HepG2 (cell line): ENCODE data around the gene KCTD16. TPM values are rescaled to one million over a fixed set of nuclear protein-coding genes. Genes with fewer than 3 reads are reported as not detected.
A peak's percentile ranks its signal among the peaks of the same experiment; 100 is the strongest.

Source experiments
- ATAC-seq: fragments of 200-7000 bp; cut with Tn5 transposase; 3 replicates; pipeline ENCODE4 v1.9.1; 2020; ENCODE audit warnings: mild to moderate bottlenecking, moderate library complexity
- BruUV-seq: library from RNA; stranded (reverse); fragments of 400-500 nt; replicated peaks from 2 replicates; lab custom pipeline; 2021; lab: Mats Ljungman, UMichigan
- CTCF ChIA-PET: fragments of 300-600 bp; formaldehyde crosslinking; extraction: SDS; loops from one replicate; lab custom pipeline; 2021; ENCODE audit warnings: low total read pairs, inconsistent platforms, low intra/inter-chr PET ratio; lab: Yijun Ruan, JAX
- POLR2A ChIA-PET: fragments of 350-600 bp; sonication (Branson Sonifier 250); formaldehyde crosslinking; loops from one replicate; lab custom pipeline; 2020; ENCODE audit warnings: antibody characterized with exemption, inconsistent platforms; lab: Yijun Ruan, JAX
- DNase-seq: peaks from one replicate; pipeline ENCODE4 v3.0.0-alpha.2; 2015; ENCODE audit warnings: low spot score
- FAIRE-seq: peaks from 3 replicates; lab custom pipeline; 2011; peaks lifted over from hg19 to GRCh38; lab: Jason Lieb, UNC
- H2AFZ ChIP-seq: one replicate; pipeline ENCODE4 v1.6.1; 2011; ENCODE audit warnings: low read length, inconsistent platforms
- H3K27ac ChIP-seq: fragments of 300-600 bp; 3 replicates; pipeline ENCODE4 v1.8.0; 2011; ENCODE audit warnings: mixed run types, mild to moderate bottlenecking, mixed read lengths, low read length, inconsistent platforms; ENCODE audit not compliant: insufficient read depth; ENCODE audit errors: extremely low read length
- H3K27me3 ChIP-seq, 2 experiments: fragments of 200-600 bp in 1 of 2; 2 replicates in 1 of 2; 3 replicates in 1 of 2; pipeline versions ENCODE4 v1.6.0 to v1.8.0; 2011; ENCODE audit warnings: low read length in 2 of 2, mild to moderate bottlenecking in 2 of 2, moderate library complexity in 2 of 2, inconsistent platforms in 1 of 2; ENCODE audit not compliant: insufficient read depth in 2 of 2, control insufficient read depth in 1 of 2
- H3K36me3 ChIP-seq, 2 experiments: fragments of 200-600 bp in 1 of 2; replicated peaks in 1 of 2; 2 replicates in 1 of 2; 3 replicates in 1 of 2; pipeline versions ENCODE4 v1.5.1 to v1.8.0; 2011; ENCODE audit warnings: low read length in 2 of 2, inconsistent platforms in 1 of 2; ENCODE audit not compliant: insufficient read depth in 2 of 2, control insufficient read depth in 1 of 2
- H3K4me1 ChIP-seq: 2 replicates; pipeline ENCODE4 v1.5.1; 2012; ENCODE audit warnings: low read length, inconsistent platforms; ENCODE audit not compliant: insufficient read depth
- H3K4me2 ChIP-seq: 2 replicates; pipeline ENCODE4 v1.6.0; 2011; ENCODE audit warnings: low read depth, low read length, inconsistent platforms
- H3K4me3 ChIP-seq, 3 experiments: fragments of 200-600 bp in 1 of 3; sonication (generic), shearing (Covaris generic) in 1 of 3; replicated peaks in 1 of 3; 2 replicates each; pipeline ENCODE4 v1.5.1; 2011 to 2016; ENCODE audit warnings: low read length in 3 of 3, inconsistent platforms in 2 of 3, low read depth in 2 of 3, mild to moderate bottlenecking in 2 of 3, control low read depth in 1 of 3, mixed read lengths in 1 of 3; ENCODE audit not compliant: insufficient read depth in 1 of 3
- H3K79me2 ChIP-seq: one replicate; pipeline ENCODE4 v1.6.1; 2011; ENCODE audit warnings: low read length, inconsistent platforms; ENCODE audit not compliant: insufficient read depth
- H3K9ac ChIP-seq: 2 replicates; pipeline ENCODE4 v1.6.0; 2011; ENCODE audit warnings: mild to moderate bottlenecking, low read depth, low read length, inconsistent platforms; ENCODE audit not compliant: insufficient read depth
- H3K9me3 ChIP-seq: 2 replicates; pipeline ENCODE4 v1.5.1; 2012; ENCODE audit warnings: mild to moderate bottlenecking, low read length
- H4K20me1 ChIP-seq: 2 replicates; pipeline ENCODE4 v1.6.0; 2011; ENCODE audit warnings: inconsistent platforms, mild to moderate bottlenecking, low read length, moderate library complexity; ENCODE audit not compliant: insufficient read depth
- AHR ChIP-seq: IDR thresholded peaks from 2 replicates; pipeline ENCODE4 v1.6.1; 2018; ENCODE audit warnings: missing genetic modification reagents, missing compliant biosample characterization
- HES4 ChIP-seq: sonication (generic); formaldehyde crosslinking; IDR thresholded peaks from 2 replicates; pipeline ENCODE4 v1.9.0; 2021; ENCODE audit warnings: mild to moderate bottlenecking, missing genetic modification reagents, borderline replicate concordance
- NAIF1 ChIP-seq: sonication (generic); formaldehyde crosslinking; IDR thresholded peaks from 2 replicates; pipeline ENCODE4 v1.5.0; 2020; ENCODE audit warnings: mild to moderate bottlenecking, missing genetic modification reagents, borderline replicate concordance
- NCOA2 ChIP-seq: sonication (generic); formaldehyde crosslinking; IDR thresholded peaks from 2 replicates; pipeline ENCODE4 v1.8.0; 2022; ENCODE audit warnings: inconsistent platforms
- NR2C2 ChIP-seq: sonication (generic); formaldehyde crosslinking; IDR thresholded peaks from 2 replicates; pipeline ENCODE4 v1.4.0; 2020; ENCODE audit warnings: missing genetic modification reagents, mild to moderate bottlenecking, moderate library complexity, borderline replicate concordance
- PRDM10 ChIP-seq: sonication (generic); formaldehyde crosslinking; IDR thresholded peaks from 2 replicates; pipeline ENCODE4 v1.4.0; 2020; ENCODE audit warnings: low read depth, missing genetic modification reagents
- SIX4 ChIP-seq: sonication (generic); formaldehyde crosslinking; IDR thresholded peaks from 2 replicates; pipeline ENCODE4 v1.4.0; 2020; ENCODE audit warnings: missing genetic modification reagents
- SMAD3 ChIP-seq: sonication (generic); formaldehyde crosslinking; IDR thresholded peaks from 2 replicates; pipeline ENCODE4 v1.4.0; 2020; ENCODE audit warnings: missing genetic modification reagents
- XBP1 ChIP-seq: sonication (generic); formaldehyde crosslinking; IDR thresholded peaks from 2 replicates; pipeline ENCODE4 v1.5.0; 2020; ENCODE audit warnings: missing genetic modification reagents
- ZKSCAN8 ChIP-seq: IDR thresholded peaks from 2 replicates; pipeline ENCODE4 v1.6.1; 2016; ENCODE audit warnings: borderline replicate concordance, missing genetic modification reagents, missing compliant biosample characterization
- ZNF224 ChIP-seq: sonication (generic); formaldehyde crosslinking; IDR thresholded peaks from 2 replicates; pipeline ENCODE4 v1.5.0; 2020; ENCODE audit warnings: mild to moderate bottlenecking, missing genetic modification reagents
- WGBS: methylation state at CpG from one replicate; pipeline ENCODE4 v1.1.6; 2017; ENCODE audit warnings: low lambda C conversion rate; 5-methylcytosine and 5-hydroxymethylcytosine counted together
- in situ Hi-C: cut with HindIII; loops from 2 replicates; pipeline ENCODE4 v1.10.0; 2017; ENCODE audit warnings: low pct_unique_long_range_greater_than_20kb; ENCODE audit not compliant: extremely low pct_ligation_motif_present
- intact Hi-C: fragments of 100-400 bp; cut with micrococcal nuclease; formaldehyde crosslinking; loops from one replicate; pipeline ENCODE4 v1.10.0; 2022; ENCODE audit not compliant: unreplicated experiment
- polyA plus RNA-seq, 8 experiments: library from polyadenylated mRNA; depleted of rRNA in 3 of 8; stranded (reverse) in 7 of 8; unstranded in 1 of 8; fragments of >200 nt; fragmentation: Illumina TruSeq in 4 of 8; extraction: Trizol in 4 of 8; gene quantifications; 2 replicates each; pipeline versions ENCODE4 v1.2.1 to v1.2.3, GENCODE V29; 2011 to 2016; ENCODE audit warnings: low read depth in 4 of 8, missing spikeins in 1 of 8, mixed read lengths in 1 of 8; ENCODE audit not compliant: insufficient read depth in 1 of 8
- total RNA-seq, 5 experiments: library from RNA; depleted of rRNA; stranded (reverse); fragments of >200 nt; fragmentation: Illumina TruSeq; extraction: Trizol; gene quantifications; 2 replicates each; pipeline ENCODE4 v1.2.3, GENCODE V29; 2016; ENCODE audit warnings: low read depth in 1 of 5
- TF ChIP-seq, protein P1 (sequence below): sonication (generic); formaldehyde crosslinking; conservative IDR thresholded peaks from 2 replicates; pipeline ENCODE4 v1.8.1; 2023; ENCODE audit warnings: missing genetic modification reagents
- TF ChIP-seq, protein P2 (sequence below), 2 experiments: fragments of 450-650 bp in 1 of 2; sonication (generic) in 1 of 2; formaldehyde crosslinking; IDR thresholded peaks; 2 replicates each; pipeline versions ENCODE4 v1.5.0 to v1.8.0; 2020 to 2022; ENCODE audit warnings: mild to moderate bottlenecking in 1 of 2, missing genetic modification reagents in 1 of 2

Gene KCTD16
- total and polyA plus RNA-seq, 2 of the 13 experiments (the other 11 are each of a cell fraction or from before 2014, with no cell fraction given) = 0.02 to 0.09 TPM

GRCh38 chr5:144169904-144170275 is 783 bp upstream of the KCTD16 start (continued):
- TF ChIP-seq ZNF224 (CRISPR knock-in tag) (0 out of 2 replicates have a peak, but pooled peaks have one; percentile 43), NAIF1 (CRISPR knock-in tag) (0 out of 2 replicates have a peak, but pooled peaks have one; percentile 19), AHR (CRISPR knock-in tag) (no peak)
- TF ChIP-seq, protein P1, sequence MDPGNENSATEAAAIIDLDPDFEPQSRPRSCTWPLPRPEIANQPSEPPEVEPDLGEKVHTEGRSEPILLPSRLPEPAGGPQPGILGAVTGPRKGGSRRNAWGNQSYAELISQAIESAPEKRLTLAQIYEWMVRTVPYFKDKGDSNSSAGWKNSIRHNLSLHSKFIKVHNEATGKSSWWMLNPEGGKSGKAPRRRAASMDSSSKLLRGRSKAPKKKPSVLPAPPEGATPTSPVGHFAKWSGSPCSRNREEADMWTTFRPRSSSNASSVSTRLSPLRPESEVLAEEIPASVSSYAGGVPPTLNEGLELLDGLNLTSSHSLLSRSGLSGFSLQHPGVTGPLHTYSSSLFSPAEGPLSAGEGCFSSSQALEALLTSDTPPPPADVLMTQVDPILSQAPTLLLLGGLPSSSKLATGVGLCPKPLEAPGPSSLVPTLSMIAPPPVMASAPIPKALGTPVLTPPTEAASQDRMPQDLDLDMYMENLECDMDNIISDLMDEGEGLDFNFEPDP = no peak
- TF ChIP-seq, protein P2, sequence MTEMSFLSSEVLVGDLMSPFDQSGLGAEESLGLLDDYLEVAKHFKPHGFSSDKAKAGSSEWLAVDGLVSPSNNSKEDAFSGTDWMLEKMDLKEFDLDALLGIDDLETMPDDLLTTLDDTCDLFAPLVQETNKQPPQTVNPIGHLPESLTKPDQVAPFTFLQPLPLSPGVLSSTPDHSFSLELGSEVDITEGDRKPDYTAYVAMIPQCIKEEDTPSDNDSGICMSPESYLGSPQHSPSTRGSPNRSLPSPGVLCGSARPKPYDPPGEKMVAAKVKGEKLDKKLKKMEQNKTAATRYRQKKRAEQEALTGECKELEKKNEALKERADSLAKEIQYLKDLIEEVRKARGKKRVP (CRISPR knock-in tag; IDR thresholded peaks at IDR 0.05) = no peak

- POLR2A ChIA-PET = no interaction called here
- in situ Hi-C loops = no loop called here
Measured at GRCh38 chr5:144173766-144174165, 3.1 kb downstream of the KCTD16 start.

More at GRCh38 chr5:144173766-144174165, 3.1 kb downstream of the KCTD16 start:
- no peaks in the 10 kb centered on the region for H4K20me1 ChIP-seq
- H3K4me1 ChIP-seq = peaks cover 15% of the 10 kb centered on the region
- 0% methylated on average over 3 of the region's 3 CpGs for WGBS
- TF ChIP-seq NCOA2 (CRISPR knock-in tag) = no peak
- TF ChIP-seq SIX4 (CRISPR knock-in tag) = no peak
- TF ChIP-seq PRDM10 = no peak
- TF ChIP-seq NR2C2 (CRISPR knock-in tag) = no peak
- no peak for TF ChIP-seq SMAD3 (CRISPR knock-in tag)
- no peak for TF ChIP-seq ZKSCAN8
- TF ChIP-seq XBP1 (CRISPR knock-in tag) = no peak
- TF ChIP-seq HES4 (CRISPR knock-in tag) = no peak
- TF ChIP-seq, all 625 proteins: peak for 0
- Histone ChIP-seq H2AFZ (no peak overlapping the region), H3K9ac (no peak overlapping the region), H3K79me2 (peaks cover 16% of the 10 kb centered on the region), H3K27ac (no peak overlapping the region), H3K36me3 (peaks cover 0 to under 1% of the 10 kb centered on the region in 2 experiments; a peak in 1 of 5 replicates), H3K4me2 (no peak overlapping the region), H3K27me3 (peaks cover 0 to 3% of the 10 kb centered on the region in 2 experiments; a peak in 2 of 5 replicates), H3K4me3 (no peak overlapping the region), H3K9me3 (no peaks in the 10 kb centered on the region)
- CTCF ChIA-PET = no interaction called here
- no peak for DNase-seq
- intact Hi-C loops = no loop called here
- no peak for FAIRE-seq
- no TSS peak for BruUV-seq
- ATAC-seq = no peak
